ENCODE data around the gene DAGLA.
A peak's percentile ranks its signal among the peaks of the same experiment; 100 is the strongest.

The DAGLA gene

DNA sequence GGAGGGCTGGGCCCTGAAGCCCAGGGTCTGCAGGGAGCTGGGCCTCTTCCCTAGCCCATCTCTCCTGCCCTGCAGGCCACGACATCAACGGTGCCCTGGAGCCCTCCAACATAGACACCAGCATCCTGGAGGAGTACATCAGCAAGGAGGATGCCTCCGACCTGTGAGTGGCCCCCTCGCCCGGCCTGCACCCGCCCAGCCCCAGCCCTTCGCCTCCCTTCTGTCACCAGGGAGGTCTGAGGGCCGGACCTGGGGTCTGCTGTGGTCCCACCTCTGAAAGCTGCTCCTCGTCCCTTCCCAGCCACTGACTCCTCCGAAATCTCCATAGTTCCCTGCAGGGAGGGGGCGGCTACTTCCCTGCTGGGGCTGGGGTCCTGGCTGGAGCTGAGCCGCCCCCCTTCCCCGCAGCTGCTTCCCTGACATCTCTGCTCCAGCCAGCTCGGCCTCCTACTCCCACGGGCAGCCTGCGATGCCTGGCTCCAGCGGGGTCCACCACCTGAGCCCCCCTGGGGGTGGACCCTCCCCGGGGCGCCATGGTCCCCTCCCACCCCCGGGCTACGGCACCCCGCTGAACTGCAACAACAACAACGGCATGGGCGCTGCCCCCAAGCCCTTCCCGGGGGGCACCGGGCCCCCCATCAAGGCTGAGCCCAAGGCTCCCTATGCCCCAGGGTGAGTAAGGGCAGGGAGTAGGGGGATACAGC is 85.5 kb downstream of the DAGLA start:
- DNase-seq = no peak

DNA sequence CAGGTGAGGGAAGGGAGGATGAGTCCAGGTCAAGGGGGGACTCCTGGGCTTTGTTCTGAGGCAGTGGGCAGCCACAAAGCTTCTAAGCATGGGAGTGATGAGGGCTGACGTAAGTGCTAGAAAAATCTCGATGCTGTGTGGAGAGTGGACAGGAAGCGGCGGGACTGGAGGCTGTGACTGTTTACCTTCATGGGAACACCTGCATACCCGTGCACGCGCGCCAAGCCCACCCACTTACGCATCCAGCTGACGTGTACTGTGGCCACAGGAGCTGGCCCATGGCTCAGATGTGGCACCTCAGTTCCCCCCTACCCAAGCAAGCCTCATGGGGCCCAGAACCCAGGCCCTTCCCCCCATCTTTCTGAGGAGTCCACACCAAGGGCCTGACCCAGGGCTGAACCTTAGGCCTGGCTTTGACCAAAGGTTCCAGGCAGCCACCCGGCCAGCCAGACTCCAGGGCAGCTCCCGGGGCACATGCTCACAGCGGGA is 86.2 kb downstream of the DAGLA start:
- DNase-seq = no peak

DNA sequence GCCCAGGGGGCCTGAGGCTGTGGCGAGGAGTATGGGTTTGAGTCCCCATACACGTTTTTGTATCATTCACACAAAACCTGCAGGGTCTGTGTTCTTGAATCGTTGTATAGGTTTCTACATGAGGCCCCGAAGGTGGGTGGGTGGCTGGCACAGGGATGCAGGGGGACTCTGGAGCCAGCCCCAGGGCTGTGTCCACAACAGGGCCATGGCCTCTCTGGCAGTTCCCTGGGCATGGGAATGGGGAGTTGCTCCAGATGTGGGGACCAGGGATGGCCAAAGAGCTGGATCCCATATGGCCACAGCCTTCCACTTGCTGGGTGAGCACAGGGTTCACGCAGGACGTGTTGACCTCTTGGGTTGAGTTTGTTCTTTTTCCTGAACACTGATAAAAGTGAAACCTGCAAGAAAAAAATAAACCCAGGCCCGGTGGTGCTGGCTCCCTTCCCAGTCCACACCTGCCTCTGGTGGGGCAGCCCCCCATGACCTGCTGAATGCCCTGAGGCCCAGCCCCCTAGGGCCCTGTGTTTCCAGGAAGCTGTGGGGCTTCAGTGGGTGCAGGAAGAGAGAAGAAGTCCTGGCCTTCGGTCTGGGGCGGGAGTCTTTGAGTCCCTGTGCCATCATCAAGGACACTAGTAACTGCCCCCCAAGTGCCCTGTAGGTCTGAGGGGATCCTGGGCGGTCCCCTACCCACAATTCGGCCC is 88.3 kb downstream of the DAGLA start:
- no peak for DNase-seq

DNA sequence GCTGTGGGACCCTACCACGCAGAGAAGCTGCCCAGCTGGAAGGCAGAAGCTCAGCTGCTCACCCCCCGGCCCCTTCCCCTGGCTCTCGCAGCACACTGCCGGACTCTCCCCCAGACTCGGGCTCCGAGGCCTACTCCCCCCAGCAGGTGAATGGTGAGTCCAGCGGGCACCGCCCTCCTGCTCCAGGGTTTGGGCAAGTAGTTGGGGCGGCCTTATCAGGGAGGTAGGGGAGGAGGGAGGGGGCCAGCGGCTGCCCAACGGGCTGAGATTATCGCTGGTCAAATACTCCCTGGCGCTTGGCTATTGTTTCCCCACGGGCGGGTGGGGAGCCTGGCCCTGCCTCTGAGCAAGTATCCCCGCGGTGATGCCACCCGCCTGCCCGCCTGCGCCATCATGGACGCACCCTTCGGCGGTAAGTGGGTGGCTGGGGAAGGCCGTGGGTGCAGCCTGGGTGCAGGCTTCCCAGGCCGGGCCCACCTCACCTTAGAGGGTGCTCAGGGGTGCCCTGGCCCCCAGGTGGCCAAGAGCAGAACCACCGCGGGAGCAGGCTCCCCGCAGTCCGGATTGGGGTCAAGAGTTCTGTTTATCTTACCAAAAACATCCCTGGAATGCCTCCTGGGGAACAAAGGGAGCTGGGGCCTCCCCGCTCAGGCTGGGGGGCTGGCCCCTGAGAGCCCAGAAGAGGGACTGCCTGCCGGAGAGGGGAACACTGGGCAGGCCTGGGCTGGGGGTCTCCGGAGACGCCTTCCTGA is 89.2 kb downstream of the DAGLA start:
- no peak for DNase-seq

DNA sequence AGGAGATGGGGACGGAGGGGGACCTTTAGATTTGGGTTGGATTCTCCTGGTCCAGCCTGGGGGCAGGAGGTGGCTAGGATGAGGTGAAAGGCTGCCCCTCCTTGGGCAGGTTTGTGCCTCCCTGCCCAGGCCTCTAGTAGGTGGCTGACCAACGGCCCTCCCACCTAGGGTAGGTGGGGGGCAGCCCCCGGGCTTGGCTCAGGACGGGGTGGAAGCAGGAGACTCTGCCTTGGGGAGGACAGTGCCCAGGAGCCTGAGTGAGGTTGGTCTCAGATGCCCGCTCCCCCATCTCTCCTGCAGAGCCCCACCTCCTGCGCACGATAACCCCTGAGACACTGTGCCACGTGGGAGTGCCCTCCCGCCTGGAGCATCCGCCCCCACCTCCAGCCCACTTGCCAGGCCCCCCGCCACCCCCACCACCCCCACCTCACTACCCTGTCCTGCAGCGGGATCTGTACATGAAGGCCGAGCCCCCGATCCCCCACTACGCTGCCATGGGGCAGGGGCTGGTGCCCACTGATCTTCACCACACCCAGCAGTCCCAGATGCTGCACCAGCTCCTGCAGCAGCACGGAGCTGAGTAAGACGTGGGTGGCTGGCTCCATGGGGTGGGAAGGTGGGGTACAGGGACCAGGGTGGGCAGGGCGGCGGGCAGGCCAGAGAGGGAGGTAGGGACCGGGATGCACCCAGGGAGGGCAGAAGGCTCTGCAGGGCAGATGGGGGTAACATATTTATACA is 89.9 kb downstream of the DAGLA start:
- DNase-seq = no peak

DNA sequence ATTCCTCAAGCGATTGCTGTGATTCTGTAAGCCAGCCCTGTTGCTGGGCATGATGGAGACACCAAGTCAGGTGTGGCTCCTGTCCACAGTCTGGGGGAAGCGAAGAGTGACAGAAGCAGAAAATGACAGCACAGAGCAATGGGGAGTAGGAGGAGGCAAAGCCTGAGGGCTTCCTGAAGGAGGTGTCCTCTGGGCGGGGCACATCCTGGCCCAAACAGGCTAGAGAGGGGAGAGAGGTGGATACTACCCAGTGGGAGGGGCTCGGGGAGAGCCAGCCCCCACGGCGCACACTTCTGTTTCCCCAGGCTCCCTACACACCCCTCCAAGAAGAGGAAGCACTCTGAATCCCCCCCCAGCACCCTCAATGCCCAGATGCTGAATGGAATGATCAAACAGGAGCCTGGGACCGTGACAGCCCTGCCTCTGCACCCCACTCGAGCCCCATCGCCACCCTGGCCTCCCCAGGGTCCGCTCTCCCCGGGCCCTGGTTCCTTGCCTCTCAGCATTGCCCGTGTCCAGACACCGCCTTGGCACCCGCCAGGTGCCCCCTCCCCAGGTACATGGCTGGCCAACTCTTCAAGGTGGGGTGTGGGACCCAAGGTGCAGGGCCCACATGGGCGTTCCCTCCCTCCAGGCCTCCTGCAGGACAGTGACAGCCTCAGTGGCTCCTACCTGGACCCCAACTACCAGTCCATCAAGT is 91.2 kb downstream of the DAGLA start:
- DNase-seq = peak in 1 of 2 donors; percentile 28

DNA sequence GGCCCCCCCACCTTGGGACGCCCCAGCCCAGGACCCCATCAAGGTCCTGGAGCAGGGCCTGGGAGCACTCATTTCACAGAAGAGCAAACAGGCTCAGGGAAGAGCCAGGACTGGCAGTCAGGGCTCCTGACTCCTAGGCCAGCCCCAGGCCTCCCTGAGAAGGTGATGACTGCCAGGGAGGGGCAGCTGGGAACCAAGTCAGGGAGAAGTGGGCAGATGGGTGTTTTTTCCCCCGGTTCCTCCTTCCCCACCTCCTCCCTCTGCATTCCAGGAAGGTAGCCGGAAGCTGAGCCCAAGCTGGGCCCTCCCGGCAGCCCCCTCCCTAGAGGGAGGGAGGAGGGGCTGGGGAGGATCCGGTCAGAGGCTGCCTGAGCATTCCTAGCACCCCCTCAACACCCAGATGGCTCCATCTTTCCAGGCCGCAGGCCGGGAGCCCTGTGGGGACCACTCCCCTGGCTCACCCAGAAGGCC is 91.8 kb downstream of the DAGLA start:
- no peak for DNase-seq

DNA sequence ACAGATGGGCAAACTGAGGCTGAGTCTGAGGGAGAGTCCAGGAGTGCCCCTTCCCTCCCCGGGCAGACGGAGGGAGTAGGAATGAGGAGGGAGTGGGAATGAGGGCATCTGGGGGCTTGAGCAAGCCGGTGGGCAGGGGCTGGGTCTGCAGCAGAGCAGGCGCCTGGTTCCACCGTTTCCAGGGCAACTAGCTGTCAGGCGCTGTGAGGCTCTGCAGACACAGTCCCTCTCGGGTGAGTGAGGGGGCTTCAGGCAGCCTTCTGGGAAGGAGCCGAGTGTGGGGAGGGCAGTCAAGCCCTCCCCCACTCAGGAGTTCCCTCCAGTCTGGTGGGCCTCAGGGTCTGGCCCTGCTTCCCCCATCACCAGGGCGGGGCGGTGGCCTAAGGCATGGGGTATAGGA is 93.2 kb downstream of the DAGLA start:
- no peak for DNase-seq

DNA sequence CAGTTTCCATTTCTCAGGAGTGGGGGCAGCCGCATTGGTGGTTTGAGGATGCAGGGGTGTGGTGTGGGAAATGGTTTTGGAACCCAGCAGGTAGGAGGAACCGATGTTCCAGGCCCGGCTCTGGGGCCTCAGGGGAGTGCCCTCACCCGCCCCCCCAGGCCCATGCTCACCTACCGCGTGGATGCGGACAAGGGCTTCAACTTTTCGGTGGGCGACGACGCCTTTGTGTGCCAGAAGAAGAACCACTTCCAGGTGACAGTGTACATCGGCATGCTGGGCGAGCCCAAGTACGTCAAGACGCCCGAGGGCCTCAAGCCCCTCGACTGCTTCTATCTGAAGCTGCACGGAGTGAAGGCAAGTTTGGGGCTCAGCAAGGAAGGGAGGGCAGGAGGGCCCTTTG is 93.6 kb downstream of the DAGLA start:
- DNase-seq = no peak

DNA sequence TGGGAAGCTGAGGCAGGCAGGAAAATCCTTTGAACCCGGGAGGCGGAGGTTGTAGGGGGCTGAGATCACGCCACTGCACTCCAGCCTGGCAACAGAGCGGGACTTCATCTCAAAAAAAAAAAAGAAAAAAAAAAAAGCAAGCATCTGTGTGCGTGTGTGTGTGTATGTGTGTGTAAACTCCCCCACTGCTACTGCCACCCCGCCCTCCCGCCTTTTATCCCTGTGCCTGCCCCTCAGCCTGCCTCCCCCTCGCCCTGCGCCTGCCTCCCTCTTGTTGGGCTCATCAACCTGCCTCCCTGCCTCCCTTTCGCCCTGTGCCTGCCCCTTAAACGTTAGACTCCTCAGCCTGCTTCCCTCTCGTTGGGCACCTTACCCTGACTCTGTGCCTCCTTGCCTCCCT is 94.2 kb downstream of the DAGLA start:
- no peak for DNase-seq

DNA sequence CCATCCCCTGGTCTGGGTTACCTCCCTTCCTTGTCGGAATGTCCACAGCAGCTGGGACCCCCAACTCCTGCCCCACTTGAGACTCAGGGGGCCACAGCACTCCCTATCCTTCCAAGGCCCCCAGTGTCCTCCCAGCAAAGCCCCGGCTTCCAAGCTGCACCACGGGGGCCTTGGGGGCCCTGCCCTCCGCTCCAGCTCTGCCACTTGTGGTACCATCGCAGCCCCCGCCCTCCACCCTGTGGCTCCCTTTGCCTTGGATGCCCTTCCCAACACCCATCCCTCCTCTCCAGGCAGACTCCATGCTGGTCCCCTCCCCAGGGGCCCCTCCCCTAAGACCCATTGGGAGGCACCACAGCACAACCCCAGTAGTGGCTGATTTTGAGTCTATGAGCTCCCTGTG is 94.9 kb downstream of the DAGLA start:
- no peak for DNase-seq

DNA sequence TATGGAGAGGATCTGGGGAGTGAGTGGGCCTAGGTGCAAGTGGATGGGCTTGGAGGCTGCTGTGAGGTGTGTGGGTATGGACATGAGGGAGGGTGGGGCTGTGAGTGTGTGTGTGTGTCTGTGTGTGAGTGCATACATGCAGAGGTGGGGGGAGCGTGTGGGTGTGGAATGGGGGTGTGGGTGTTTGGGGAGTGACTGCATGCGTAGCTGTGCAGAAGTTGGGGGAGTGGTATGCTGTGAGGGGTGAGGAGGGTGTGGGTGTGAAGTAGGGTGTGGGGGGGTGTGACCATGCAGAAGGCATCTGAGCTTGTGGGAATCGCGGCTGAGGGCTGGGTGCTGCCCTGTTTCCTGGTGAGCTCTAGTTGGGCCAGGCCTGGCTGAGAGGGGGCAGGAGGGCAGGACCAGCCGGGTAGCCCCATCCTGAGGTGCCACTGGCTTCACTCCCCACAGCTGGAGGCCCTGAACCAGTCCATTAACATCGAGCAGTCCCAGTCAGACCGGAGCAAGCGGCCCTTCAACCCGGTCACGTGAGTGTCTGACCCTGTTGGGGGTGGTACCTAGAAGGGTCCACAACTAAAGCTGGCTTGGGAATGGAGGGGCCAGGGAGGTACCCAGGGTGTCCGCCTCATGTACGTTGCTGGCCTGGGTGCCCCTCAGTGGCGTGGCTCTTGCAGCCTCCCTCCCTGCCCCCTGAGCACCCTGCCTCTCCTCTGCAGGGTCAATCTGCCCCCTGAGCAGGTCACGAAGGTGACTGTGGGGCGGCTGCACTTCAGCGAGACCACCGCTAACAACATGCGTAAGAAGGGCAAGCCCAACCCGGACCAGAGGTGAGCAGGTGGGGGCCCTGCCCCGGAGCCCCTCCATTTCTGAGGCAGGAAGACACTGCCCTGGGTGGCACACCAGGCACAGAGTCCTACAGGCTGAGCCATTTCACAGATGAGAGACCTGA is 95.7 kb downstream of the DAGLA start:
- DNase-seq = no peak

DNA sequence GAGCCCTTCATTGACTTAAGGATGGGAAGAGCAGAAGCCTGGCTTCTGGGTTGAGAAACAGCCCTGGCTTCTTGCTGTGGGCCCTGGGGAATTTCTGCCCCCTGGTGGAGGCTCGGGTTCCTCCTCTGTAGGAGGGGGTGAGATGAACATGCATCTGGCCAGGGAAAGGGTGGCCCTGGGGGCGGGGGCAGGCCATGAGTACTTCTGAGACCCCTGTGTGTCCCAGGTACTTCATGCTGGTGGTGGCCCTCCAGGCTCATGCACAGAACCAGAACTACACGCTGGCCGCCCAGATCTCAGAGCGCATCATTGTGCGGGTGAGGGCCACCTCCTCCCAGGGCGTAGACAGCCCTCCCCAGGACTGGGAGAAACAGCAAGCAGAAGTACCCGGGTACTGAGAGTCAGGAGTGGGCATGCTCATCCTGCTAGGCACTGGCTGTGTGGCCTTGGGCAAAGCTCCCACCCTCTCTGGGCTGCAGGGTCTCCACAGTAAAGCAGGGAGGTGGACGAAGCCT is 96.4 kb downstream of the DAGLA start:
- peak; percentile 82 to 85 for DNase-seq

DNA sequence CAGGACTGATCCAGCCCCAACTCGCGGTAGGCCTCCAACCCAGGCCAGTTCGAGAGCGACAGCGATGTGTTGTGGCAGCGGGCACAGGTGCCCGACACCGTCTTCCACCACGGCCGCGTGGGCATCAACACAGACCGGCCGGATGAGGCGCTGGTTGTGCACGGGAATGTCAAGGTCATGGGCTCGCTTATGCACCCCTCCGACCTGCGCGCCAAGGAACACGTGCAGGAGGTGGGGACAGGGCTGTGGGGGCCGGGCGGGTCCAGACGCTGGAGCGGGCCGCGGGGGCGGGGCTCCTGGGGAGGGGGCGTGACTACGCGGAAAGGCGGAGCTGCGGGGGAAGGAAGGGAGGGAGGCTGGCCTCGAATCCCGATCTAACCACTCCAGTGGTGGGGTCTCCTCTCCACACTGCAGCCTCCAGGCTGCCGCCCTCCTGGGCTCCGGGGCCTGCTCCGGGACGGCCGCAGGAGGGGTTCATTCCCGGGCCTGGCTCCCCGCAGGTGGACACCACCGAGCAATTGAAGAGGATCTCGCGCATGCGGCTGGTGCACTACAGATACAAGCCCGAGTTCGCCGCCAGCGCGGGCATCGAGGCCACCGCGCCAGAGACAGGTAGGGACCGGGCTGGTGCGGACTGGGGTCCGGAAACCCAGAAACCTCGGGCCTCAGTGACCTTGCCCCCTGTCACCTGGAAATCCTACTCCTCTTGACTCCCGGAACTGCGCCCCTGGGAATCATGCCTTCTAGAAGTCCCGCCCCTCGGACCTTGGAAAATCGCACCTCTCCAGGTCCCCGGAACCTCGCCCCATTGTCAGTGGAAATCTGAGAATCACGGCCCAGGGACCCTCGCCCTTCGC is 97.3 kb downstream of the DAGLA start:
- DNase-seq = peak in 1 of 2 donors; percentile 9

DNA sequence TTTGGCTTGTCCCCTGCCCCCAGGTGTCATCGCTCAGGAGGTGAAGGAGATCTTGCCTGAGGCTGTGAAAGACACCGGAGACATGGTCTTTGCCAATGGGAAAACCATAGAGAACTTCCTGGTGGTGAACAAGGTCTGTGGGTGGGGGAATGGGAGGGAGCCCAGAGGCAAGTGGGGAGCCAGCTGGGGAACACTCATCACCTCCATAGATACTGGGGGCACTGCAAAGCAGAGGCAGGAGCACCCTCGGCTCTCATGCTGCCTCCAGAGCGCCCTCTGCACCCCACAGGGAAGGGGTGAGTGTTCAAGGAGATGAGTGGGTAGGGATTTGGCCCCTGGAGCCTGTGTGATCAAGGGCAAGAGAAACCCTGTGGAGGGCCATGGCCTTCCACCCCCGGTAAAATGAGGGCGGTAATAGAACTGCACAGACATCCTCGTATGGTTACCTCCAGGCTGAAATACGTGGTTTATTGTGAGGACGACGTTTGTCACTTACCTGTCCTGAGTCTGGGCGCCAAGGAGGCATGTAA is 98.2 kb downstream of the DAGLA start:
- DNase-seq = no peak

DNA sequence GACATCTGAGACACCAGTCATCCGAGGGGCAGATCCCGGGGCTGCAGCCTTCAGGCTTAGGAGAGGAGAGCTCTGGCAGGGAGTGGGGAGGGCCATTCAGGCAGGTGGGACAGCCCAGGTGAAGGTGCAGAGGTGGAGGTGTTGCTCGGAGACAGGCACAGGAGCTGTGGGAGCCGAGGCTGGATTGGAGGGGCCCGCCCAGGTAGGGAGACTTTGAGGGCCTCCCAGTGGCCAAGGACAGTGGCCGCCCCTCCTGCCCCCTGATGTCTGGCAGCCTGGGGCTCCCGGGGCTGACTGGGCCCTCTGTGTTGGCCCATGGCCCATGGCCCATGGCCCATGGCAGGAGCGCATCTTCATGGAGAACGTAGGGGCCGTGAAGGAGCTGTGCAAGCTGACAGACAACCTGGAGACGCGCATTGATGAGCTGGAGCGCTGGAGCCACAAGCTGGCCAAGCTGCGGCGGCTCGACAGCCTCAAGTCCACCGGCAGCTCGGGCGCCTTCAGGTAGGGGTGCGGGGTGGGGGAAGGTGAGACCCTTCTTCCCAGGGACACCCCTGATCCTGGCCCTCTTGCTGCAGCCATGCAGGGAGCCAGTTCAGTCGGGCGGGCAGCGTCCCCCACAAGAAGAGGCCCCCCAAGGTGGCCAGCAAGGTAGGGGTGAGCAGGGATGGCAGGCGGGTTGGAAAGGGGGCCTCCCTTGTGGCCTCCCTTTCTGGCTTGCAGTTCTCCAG is 98.9 kb downstream of the DAGLA start:
- DNase-seq = no peak

DNA sequence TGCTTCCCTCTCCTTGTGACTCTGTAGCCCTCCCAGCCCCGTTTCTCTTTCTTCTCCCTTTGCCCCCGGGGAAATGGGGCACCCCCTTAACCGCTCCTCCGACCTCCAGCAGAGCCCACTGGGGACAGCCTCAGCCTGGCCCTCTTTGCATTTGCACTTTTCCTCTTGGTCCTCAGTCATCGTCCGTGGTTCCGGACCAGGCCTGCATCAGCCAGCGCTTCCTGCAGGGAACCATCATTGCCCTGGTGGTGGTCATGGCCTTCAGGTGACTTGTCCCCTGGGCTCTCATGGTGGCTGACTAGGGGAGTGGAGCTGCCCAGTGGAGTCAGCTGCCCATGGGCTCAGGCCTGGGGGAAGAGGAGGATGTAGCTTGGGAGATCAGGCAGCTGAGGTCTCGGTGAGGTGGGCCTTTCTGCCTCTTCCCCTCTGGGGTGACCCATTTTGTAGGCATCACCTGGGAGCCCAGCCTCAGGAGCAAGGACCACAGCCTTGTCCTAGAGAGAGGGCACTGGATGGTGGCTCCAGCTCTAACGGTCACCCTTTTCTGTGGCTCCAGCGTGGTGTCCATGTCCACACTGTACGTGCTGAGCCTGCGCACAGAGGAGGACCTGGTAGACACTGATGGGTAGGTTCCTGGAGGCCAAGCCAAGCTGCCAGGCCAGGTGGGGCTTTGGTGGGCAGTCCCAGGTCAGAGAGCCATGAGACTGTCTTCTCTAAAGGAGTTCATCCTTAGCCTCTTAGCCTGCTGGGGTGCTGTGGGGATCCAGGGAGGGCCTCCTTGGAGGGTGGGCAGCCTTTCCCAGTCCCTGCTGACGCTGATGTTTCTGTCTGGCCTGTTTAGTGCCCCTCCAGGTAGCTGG is 99.7 kb downstream of the DAGLA start:
- no peak for DNase-seq
